ENCODE data around the gene CUZD1. TPM values are rescaled to one million over a fixed set of nuclear protein-coding genes. Genes with fewer than 3 reads are reported as not detected.

The CUZD1 gene, protein sequence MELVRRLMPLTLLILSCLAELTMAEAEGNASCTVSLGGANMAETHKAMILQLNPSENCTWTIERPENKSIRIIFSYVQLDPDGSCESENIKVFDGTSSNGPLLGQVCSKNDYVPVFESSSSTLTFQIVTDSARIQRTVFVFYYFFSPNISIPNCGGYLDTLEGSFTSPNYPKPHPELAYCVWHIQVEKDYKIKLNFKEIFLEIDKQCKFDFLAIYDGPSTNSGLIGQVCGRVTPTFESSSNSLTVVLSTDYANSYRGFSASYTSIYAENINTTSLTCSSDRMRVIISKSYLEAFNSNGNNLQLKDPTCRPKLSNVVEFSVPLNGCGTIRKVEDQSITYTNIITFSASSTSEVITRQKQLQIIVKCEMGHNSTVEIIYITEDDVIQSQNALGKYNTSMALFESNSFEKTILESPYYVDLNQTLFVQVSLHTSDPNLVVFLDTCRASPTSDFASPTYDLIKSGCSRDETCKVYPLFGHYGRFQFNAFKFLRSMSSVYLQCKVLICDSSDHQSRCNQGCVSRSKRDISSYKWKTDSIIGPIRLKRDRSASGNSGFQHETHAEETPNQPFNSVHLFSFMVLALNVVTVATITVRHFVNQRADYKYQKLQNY
- total RNA-seq (2016; rRNA removed; fragmentation: Illumina TruSeq; extraction: Trizol) (0.29 and 0.34 TPM in 2 replicates), polyA plus RNA-seq (2011; rRNA removed) (0.20 and 0.22 TPM in 2 replicates), polyA minus RNA-seq (2011; rRNA and poly(A)+ RNA removed; ENCODE audit: low replicate concordance) (0.46 and 2.5 TPM in 2 replicates), Bru-seq, nascent RNA (percentile 41 among the genes with signal in this experiment), BruChase-seq, experiment 1, labeled RNA remaining after a 6-hour chase (percentile 34 among the genes with signal in this experiment), BruChase-seq, experiment 2, labeled RNA remaining after a 2-hour chase (percentile 35 among the genes with signal in this experiment)
- 0.26 TPM in 1 of 2 replicates, not detected in the other for total RNA-seq (2016; cell fraction: cytosol; rRNA removed; fragmentation: Illumina TruSeq; extraction: Trizol; ENCODE audit: low read depth)
- total RNA-seq (2016; cell fraction: insoluble cytoplasmic fraction; rRNA removed; fragmentation: Illumina TruSeq; extraction: Trizol): 0.36 and 0.48 TPM in 2 replicates
- total RNA-seq (2016; cell fraction: membrane; rRNA removed; fragmentation: Illumina TruSeq; extraction: Trizol): 0.28 TPM in 2 replicates
- total RNA-seq (2016; cell fraction: nucleus; rRNA removed; fragmentation: Illumina TruSeq; extraction: Trizol): 0.81 and 1.1 TPM in 2 replicates
- polyA plus RNA-seq (2011; cell fraction: cytosol; rRNA removed): 0.12 and 0.23 TPM in 2 replicates
- polyA plus RNA-seq (2011; cell fraction: nucleus; rRNA removed): 1.4 and 1.5 TPM in 2 replicates
- polyA plus RNA-seq (2012): 0.25 TPM in 2 replicates
- 0.25 and 0.38 TPM in 2 replicates for polyA plus RNA-seq (2016; cell fraction: cytosol; fragmentation: Illumina TruSeq; extraction: Trizol; ENCODE audit: low read depth)
- 0.12 and 0.42 TPM in 2 replicates for polyA plus RNA-seq (2016; cell fraction: insoluble cytoplasmic fraction; fragmentation: Illumina TruSeq; extraction: Trizol; ENCODE audit: low read depth)
- 0.32 and 0.41 TPM in 2 replicates for polyA plus RNA-seq (2016; cell fraction: membrane; fragmentation: Illumina TruSeq; extraction: Trizol; ENCODE audit: low read depth)
- 1.1 and 1.3 TPM in 2 replicates for polyA plus RNA-seq (2016; cell fraction: nucleus; fragmentation: Illumina TruSeq; extraction: Trizol; ENCODE audit: insufficient read depth, low read depth)
- polyA minus RNA-seq (2011; cell fraction: cytosol; rRNA and poly(A)+ RNA removed): not detected in 2 replicates
- polyA minus RNA-seq (2011; cell fraction: nucleus; rRNA and poly(A)+ RNA removed): 1.3 and 2.4 TPM in 2 replicates
- long read RNA-seq, experiment 1: 0 reads
- long read RNA-seq, experiment 2: 0 reads

GRCh38 chr10:122845783-122846332 is at the start of gene CUZD1:
Gene CUZD1 (minus strand): TSS chr10:122845857. CDS start chr10:122845843, 14 bp downstream.
- Histone ChIP-seq H3K79me2 (ENCODE audit: insufficient read depth, low read length) (no peaks in the 10 kb centered on the region), H3K4me1 (ENCODE audit: insufficient read depth, low read length) (no peaks in the 10 kb centered on the region), H3K4me2 (ENCODE audit: low read depth, low read length) (no peak within 1 kb of the TSS), H3K36me3 (replicated peaks in 1 of 2; ENCODE audit: control insufficient read depth in 1 of 2, insufficient read depth in 2 of 2, low read length in 2 of 2) (0 out of 5 replicates have a peak, but pooled peaks cover 0 to 9% of the 10 kb centered on the region in 2 experiments), H3K4me3 (replicated peaks in 1 of 3; ENCODE audit: insufficient read depth in 1 of 3, low read depth in 2 of 3, low read length in 3 of 3) (no peak within 1 kb of the TSS), H3K27ac (ENCODE audit: extremely low read length, insufficient read depth, low read length) (no peak within 1 kb of the TSS), H2AFZ (ENCODE audit: low read length) (no peak within 1 kb of the TSS), H4K20me1 (ENCODE audit: insufficient read depth, low read length) (no peaks in the 10 kb centered on the region), H3K27me3 (ENCODE audit: control insufficient read depth in 1 of 2, insufficient read depth in 2 of 2, low read length in 2 of 2) (no peaks in the 10 kb centered on the region), H3K9ac (ENCODE audit: insufficient read depth, low read depth, low read length) (no peak within 1 kb of the TSS), H3K9me3 (ENCODE audit: low read length) (no peaks in the 10 kb centered on the region)
- POLR2A ChIA-PET: no interaction called here
- DNase-seq (ENCODE audit: low spot score): no peak
- CTCF ChIA-PET (ENCODE audit: low intra/inter-chr PET ratio, low total read pairs): no interaction called here
- TF ChIP-seq ZNF891 (CRISPR knock-in tag; IDR thresholded peaks at IDR 0.05) (no peak), ONECUT2 (CRISPR knock-in tag; IDR thresholded peaks at IDR 0.05) (no peak), ZBTB14 (CRISPR knock-in tag; IDR thresholded peaks at IDR 0.05) (no peak)
- in situ Hi-C loops (cut with HindIII; ENCODE audit: extremely low pct_ligation_motif_present, low pct_unique_long_range_greater_than_20kb) (no loop called here), intact Hi-C loops (cut with micrococcal nuclease; ENCODE audit: unreplicated experiment) (no loop called here)
- no peak for FAIRE-seq
- 71% methylated on average over 3 of the region's 5 CpGs for WGBS (ENCODE audit: low lambda C conversion rate)
- no peak for ATAC-seq
- no TSS peak for BruUV-seq (replicated peaks)
